GM18907 (cell line): ENCODE data around the gene CHMP4B.

Experiments
- ATAC-seq: cut with Tn5 transposase; IDR thresholded peaks from one replicate; pipeline ENCODE4 v1.9.1; 2021; ENCODE audit warnings: mild to moderate bottlenecking, moderate library complexity; ENCODE audit not compliant: unreplicated experiment

Gene CHMP4B

GRCh38 chr20:33817411-33817810, 6.3 kb downstream of the CHMP4B start:
- ATAC-seq = no peak

GRCh38 chr20:33819456-33819855, 8.3 kb downstream of the CHMP4B start:
- ATAC-seq = no peak

GRCh38 chr20:33820362-33820761, 9.2 kb downstream of the CHMP4B start:
- ATAC-seq = no peak

DNA sequence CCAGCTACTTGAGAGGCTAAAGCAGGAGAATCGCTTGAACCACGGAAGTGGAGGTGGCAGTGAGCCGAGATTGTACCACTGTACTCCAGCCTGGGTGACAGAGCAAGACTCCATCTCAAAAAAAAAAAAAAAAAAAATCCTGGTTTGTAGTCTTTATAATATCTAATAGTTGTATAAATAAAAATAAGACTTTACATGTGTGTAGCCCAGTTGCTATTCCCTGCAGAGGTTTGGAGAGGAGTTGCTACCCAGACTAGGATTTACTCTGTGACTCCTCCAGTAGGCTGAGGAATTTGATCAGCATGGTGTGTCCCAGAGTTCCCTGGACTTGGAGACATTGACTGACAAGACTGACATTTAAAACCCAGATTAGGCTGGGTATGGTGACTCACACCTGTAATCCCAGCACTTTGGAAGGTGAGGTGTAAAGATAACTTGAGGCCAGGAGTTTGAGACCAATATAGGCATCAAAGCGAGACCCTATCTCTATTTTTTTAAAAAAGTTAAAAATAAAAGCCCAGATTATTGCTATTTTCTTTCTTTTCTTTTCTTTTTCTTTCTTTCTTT, 10.2 kb downstream of the CHMP4B start:
- no peak for ATAC-seq

- ATAC-seq = no peak
Measured at GRCh38 chr20:33822423-33822822, 11.3 kb downstream of the CHMP4B start.

DNA sequence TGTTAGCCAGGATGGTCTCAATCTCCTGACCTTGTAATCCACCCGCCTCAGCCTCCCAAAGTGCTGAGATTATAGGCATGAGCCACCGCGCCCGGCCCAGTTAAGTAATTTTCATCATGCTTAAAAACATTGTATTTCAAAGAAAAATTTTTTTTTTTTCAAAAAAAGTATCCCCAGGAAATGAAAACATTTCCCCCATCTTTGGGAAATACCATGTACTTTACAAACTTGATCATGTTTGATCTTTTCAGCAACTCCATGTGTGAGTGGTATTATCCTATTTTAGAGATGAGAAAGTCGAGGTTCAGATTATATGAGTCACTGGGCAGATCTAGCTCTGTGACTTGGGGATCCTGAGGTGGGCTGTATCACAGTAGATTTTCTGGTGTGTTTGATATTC, 11.8 kb downstream of the CHMP4B start:
- ATAC-seq = no peak

GRCh38 chr20:33824852-33825251, 13.7 kb downstream of the CHMP4B start:
- no peak for ATAC-seq

DNA sequence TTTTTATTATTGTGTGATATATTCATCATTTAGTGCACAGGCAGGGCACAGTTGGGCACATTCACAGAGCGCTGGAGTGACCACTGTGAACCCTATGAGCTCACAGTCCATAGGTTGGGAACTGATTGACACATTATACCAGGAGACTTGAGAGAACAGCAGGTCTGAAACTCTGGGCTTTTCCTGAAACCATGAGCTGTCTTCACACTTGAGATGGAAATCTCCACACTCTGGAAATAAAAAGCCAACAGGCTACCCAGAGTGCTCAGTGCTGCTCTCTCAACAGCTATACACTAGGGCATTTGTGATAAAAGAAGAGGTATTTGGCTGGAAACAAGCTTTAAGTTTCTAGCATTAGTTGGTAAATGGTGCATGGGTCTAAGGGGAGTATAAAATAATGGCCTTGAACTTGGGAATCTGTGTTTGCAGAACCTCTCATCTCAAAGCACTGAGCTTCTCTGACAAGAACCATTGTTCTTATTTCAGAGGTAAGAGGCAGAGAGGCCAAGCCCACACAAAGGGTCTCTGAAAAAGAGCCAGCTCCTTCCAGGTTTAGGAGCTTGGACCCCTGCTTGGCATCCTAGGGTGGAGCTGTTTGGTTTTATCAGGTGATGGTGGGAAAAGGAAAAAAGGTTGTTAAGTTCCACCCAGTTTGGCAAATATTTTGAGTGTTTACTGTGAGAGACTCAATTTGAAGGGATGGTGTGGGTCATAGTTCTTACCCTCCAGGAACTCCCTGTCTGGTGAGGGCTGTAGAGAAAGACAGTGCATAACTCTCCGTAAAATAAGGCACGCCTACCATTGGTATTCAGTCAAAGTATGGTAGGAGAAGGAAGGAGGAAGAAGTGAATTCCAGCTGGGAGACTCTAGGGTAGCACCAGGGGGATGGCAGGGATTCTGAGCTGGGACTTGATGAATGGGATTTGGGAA, 14.5 kb downstream of the CHMP4B start:
- no peak for ATAC-seq

GRCh38 chr20:33826270-33826897, 15.2 kb downstream of the CHMP4B start:
- ATAC-seq = no peak

GRCh38 chr20:33827109-33827508, 16.0 kb downstream of the CHMP4B start:
- ATAC-seq = no peak

DNA sequence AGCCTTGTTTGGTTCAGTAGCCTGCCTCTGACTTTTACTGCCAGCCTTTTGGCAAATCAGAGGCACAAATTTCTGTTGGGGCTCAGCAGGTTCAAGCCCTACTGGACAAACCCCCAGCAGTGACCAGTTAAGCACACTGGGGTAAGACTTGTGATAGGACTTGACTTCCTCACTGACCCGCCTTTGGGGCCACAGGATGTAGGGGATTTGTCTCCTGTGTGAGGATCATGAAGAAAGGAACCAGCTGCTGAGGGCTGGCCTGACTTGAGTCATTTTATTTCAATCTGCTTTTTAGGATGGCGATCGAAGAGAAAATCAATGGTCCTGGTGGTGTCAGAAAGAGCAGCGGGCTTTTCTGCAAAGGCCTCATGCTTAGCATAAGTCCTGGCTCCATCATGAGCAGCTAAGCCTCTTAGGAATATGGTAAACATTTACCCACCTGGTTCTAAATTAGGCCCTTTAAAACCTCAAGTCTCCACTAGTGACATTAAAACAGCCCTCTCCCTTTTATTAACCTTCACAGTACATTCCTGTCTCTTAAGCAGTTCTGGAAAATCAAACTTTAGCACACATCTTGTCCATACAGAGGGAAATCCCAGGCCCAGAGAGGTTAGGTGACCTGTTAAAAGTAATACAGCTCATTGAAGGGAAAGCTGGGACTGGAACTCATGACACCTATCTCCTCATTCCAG, 16.6 kb downstream of the CHMP4B start:
- no peak for ATAC-seq

DNA sequence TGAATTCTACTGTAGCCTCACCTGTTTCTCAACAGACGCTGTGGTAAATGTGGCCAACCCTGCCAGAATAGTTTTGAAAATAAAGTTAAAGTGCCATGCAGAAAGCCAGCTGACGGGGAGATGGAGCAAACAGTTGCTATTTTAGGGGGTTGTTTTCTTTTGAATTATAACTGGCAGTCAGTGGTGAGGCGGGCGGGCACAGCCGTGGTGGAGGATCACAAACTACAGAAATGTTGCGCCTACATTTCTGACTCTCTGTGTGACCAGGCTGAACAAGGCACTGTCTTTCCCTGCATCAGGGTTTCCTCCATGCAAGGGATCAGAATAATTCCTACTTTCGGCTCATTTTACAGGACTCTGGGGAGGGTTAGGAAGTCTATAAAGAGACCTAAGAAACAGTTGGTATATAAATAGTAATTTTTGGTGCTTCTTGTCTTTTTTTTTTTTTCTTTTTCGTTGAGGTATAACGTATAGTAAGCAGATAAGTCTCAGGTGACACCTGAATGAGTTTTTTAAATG, 17.2 kb downstream of the CHMP4B start:
- ATAC-seq = no peak

GRCh38 chr20:33828967-33829560, 17.9 kb downstream of the CHMP4B start:
- no peak for ATAC-seq

GRCh38 chr20:33829636-33830035, 18.5 kb downstream of the CHMP4B start:
- ATAC-seq = no peak

- ATAC-seq = no peak
Measured at GRCh38 chr20:33830371-33830770, 19.2 kb downstream of the CHMP4B start.

GRCh38 chr20:33832103-33832804, 21.1 kb downstream of the CHMP4B start:
- ATAC-seq = no peak

- no peak for ATAC-seq
Measured at GRCh38 chr20:33833333-33833732, 22.2 kb downstream of the CHMP4B start.

- ATAC-seq = no peak
Measured at GRCh38 chr20:33835615-33836172, 24.5 kb downstream of the CHMP4B start.

GRCh38 chr20:33836277-33836676, 25.1 kb downstream of the CHMP4B start:
- no peak for ATAC-seq
